Neural progenitor cell (in vitro differentiated cells): ENCODE results near the gene ADK.

ENCODE experiments used
- EZH2 ChIP-seq: fragments of 200-600 bp; sonication (generic); IDR thresholded peaks from 2 replicates; pipeline ENCODE4 v1.6.1; 2017; ENCODE audit warnings: antibody characterized with exemption, mild to moderate bottlenecking, moderate library complexity
- EZH2phosphoT487 ChIP-seq: fragments of 200-600 bp; sonication (generic); IDR thresholded peaks from 2 replicates; pipeline ENCODE4 v1.6.1; 2017; ENCODE audit warnings: antibody characterized with exemption
- TF ChIP-seq, protein P1 (sequence below): fragments of 200-600 bp; sonication (generic); IDR thresholded peaks from 2 replicates; pipeline ENCODE4 v1.5.1; 2017; ENCODE audit warnings: antibody characterized with exemption, mild to moderate bottlenecking

DNA sequence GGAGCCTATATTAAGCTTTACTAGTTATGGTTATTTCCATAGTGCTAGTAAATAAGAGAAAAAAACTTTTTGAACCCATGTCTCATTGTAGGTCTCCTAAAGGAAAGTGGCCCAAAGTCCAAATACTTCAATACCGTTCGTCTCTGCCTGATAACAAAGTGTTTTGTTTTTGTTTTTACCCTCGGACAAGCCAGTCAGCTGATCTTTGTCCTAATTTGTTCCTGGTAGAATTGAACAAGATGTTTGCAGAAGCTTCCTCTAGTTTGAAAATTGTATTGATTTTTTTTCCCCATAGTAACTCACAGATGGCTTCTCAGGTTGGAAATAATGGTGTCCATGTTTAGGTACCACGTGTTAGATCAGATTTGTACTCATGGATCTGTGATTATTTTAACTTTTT is 339.5 kb downstream of the ADK start:
- TF ChIP-seq, protein P1, sequence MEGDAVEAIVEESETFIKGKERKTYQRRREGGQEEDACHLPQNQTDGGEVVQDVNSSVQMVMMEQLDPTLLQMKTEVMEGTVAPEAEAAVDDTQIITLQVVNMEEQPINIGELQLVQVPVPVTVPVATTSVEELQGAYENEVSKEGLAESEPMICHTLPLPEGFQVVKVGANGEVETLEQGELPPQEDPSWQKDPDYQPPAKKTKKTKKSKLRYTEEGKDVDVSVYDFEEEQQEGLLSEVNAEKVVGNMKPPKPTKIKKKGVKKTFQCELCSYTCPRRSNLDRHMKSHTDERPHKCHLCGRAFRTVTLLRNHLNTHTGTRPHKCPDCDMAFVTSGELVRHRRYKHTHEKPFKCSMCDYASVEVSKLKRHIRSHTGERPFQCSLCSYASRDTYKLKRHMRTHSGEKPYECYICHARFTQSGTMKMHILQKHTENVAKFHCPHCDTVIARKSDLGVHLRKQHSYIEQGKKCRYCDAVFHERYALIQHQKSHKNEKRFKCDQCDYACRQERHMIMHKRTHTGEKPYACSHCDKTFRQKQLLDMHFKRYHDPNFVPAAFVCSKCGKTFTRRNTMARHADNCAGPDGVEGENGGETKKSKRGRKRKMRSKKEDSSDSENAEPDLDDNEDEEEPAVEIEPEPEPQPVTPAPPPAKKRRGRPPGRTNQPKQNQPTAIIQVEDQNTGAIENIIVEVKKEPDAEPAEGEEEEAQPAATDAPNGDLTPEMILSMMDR, result no peak
- TF ChIP-seq EZH2phosphoT487, result no peak
- TF ChIP-seq EZH2, result no peak
